Smooth muscle cell (in vitro differentiated cells): Measurements from ENCODE around the gene MOAP1. TPM values are rescaled to one million over a fixed set of nuclear protein-coding genes. Genes with fewer than 3 reads are reported as not detected.

Experiments used
- DNase-seq: peaks from one replicate; lab custom pipeline; 2025; ENCODE audit not compliant: unreplicated experiment; lab: John Stamatoyannopoulos, UW
- H2AFZ ChIP-seq: fragments of 200-600 bp; sonication (generic); 2 replicates; pipeline ENCODE4 v1.6.0; 2016; ENCODE audit warnings: antibody characterized with exemption, low read depth, mild to moderate bottlenecking
- H3F3A ChIP-seq: fragments of 200-600 bp; sonication (generic); 2 replicates; pipeline ENCODE4 v1.6.0; 2017; ENCODE audit warnings: antibody characterized with exemption, low read depth
- H3K27ac ChIP-seq: fragments of 200-600 bp; sonication (generic); 2 replicates; pipeline ENCODE4 v1.5.1; 2016; ENCODE audit warnings: low read depth, mild to moderate bottlenecking
- H3K27me3 ChIP-seq: fragments of 200-600 bp; sonication (generic); 2 replicates; pipeline ENCODE4 v1.6.1; 2016; ENCODE audit warnings: low read depth, mild to moderate bottlenecking
- H3K36me3 ChIP-seq: fragments of 200-600 bp; sonication (generic); 2 replicates; pipeline ENCODE4 v1.5.1; 2016; ENCODE audit warnings: low read depth
- H3K4me1 ChIP-seq: fragments of 200-600 bp; sonication (generic); 2 replicates; pipeline ENCODE4 v1.5.1; 2016; ENCODE audit warnings: low read depth
- H3K4me2 ChIP-seq: fragments of 200-600 bp; sonication (generic); 2 replicates; pipeline ENCODE4 v1.6.0; 2016; ENCODE audit warnings: mild to moderate bottlenecking
- H3K4me3 ChIP-seq: fragments of 200-600 bp; sonication (generic); 2 replicates; pipeline ENCODE4 v1.5.1; 2016; ENCODE audit warnings: mild to moderate bottlenecking
- H3K79me2 ChIP-seq: fragments of 200-600 bp; sonication (generic); 2 replicates; pipeline ENCODE4 v1.6.0; 2016; ENCODE audit warnings: low read depth, mild to moderate bottlenecking
- H3K9ac ChIP-seq: fragments of 200-600 bp; sonication (generic); 2 replicates; pipeline ENCODE4 v1.6.0; 2016; ENCODE audit warnings: low read depth
- H3K9me3 ChIP-seq: fragments of 200-600 bp; sonication (generic); replicated peaks from 2 replicates; pipeline ENCODE4 v1.5.1; 2016; ENCODE audit warnings: low read depth
- H4K20me1 ChIP-seq: fragments of 200-600 bp; sonication (generic); 2 replicates; pipeline ENCODE4 v1.6.0; 2016; ENCODE audit warnings: low read depth
- CTCF ChIP-seq: fragments of 200-600 bp; sonication (generic); IDR thresholded peaks from 2 replicates; pipeline ENCODE4 v1.5.1; 2017; ENCODE audit warnings: borderline replicate concordance, mild to moderate bottlenecking, antibody characterized with exemption; ENCODE audit not compliant: insufficient read depth, poor library complexity, severe bottlenecking
- WGBS: methylation state at CpG from one replicate; pipeline ENCODE4 v1.1.7; 2016; ENCODE audit warnings: low lambda C conversion rate; 5-methylcytosine and 5-hydroxymethylcytosine counted together
- polyA plus RNA-seq: library from polyadenylated mRNA; unstranded; fragments of >200 nt; fragmentation: Nextera tagmentation; extraction: Ambion mirVana; gene quantifications from 2 replicates; pipeline ENCODE4 v1.2.1, GENCODE V29; 2016
- total RNA-seq: library from RNA; depleted of rRNA; stranded (reverse); fragments of >200 nt; gene quantifications from 2 replicates; pipeline ENCODE4 v1.2.3, GENCODE V29; 2014

MOAP1 gene
- total and polyA plus RNA-seq, 2 experiments from 2014 or later = 6.9 to 7.7 TPM

GRCh38 chr14:93231129-93231979 lies 46.7 kb upstream of the MOAP1 start:
- H3K4me3 ChIP-seq = no peak overlapping the region
- H3K79me2 ChIP-seq = no peaks in the 10 kb centered on the region
- no peak overlapping the region for H3K4me2 ChIP-seq
- H2AFZ ChIP-seq = no peak overlapping the region
- H3K4me1 ChIP-seq = no peaks in the 10 kb centered on the region
- H3K9ac ChIP-seq = no peak overlapping the region
- no peaks in the 10 kb centered on the region for H3K36me3 ChIP-seq
- no peaks in the 10 kb centered on the region for H4K20me1 ChIP-seq
- H3K27ac ChIP-seq = no peak overlapping the region
- no peak for TF ChIP-seq CTCF
- DNase-seq = no peak
- H3F3A ChIP-seq = no peaks in the 10 kb centered on the region
- H3K9me3 ChIP-seq = no peaks in the 10 kb centered on the region
- 95% methylated on average over 38 of the region's 39 CpGs for WGBS
- no peaks in the 10 kb centered on the region for H3K27me3 ChIP-seq

- 95% methylated on average over 16 of the region's 16 CpGs for WGBS
- Histone ChIP-seq H3K9me3 (no peaks in the 10 kb centered on the region), H3K9ac (no peak overlapping the region), H3K27me3 (no peaks in the 10 kb centered on the region), H3K27ac (no peak overlapping the region), H4K20me1 (no peaks in the 10 kb centered on the region), H2AFZ (no peak overlapping the region), H3K4me2 (no peak overlapping the region), H3K4me3 (no peak overlapping the region), H3K79me2 (no peaks in the 10 kb centered on the region), H3K4me1 (no peaks in the 10 kb centered on the region), H3K36me3 (no peaks in the 10 kb centered on the region), H3F3A (no peaks in the 10 kb centered on the region)
- no peak for TF ChIP-seq CTCF
- no peak for DNase-seq
These were observed 45.8 kb upstream of the MOAP1 start for GRCh38 chr14:93230539-93230938.

- H3K9ac ChIP-seq = no peak overlapping the region
These were observed 43.9 kb upstream of the MOAP1 start for GRCh38 chr14:93228550-93228949.

More at GRCh38 chr14:93228550-93228949, 43.9 kb upstream of the MOAP1 start:
- Histone ChIP-seq H3K27ac (no peak overlapping the region), H3K4me3 (no peak overlapping the region), H3K36me3 (no peaks in the 10 kb centered on the region), H3K4me1 (no peaks in the 10 kb centered on the region), H4K20me1 (no peaks in the 10 kb centered on the region), H2AFZ (no peak overlapping the region), H3K4me2 (no peak overlapping the region), H3F3A (no peaks in the 10 kb centered on the region), H3K9me3 (no peaks in the 10 kb centered on the region), H3K79me2 (no peaks in the 10 kb centered on the region), H3K27me3 (no peaks in the 10 kb centered on the region)
- no peak for TF ChIP-seq CTCF
- WGBS = 98% methylated on average over 8 of the region's 8 CpGs
- DNase-seq = no peak
